Nephron (organoid): ENCODE measurements around the gene RNF181.

Experiments
- H3K27ac Mint-ChIP-seq, 3 experiments: 2 replicates each; pipeline ENCODE4 v1.8.0; 2020; ENCODE audit warnings: mixed read lengths in 3 of 3, mild to moderate bottlenecking in 2 of 3, moderate library complexity in 1 of 3
- H3K27me3 Mint-ChIP-seq: 2 replicates; pipeline ENCODE4 v1.8.0; 2021; ENCODE audit warnings: low read depth, mild to moderate bottlenecking, moderate library complexity, mixed read lengths
- H3K36me3 Mint-ChIP-seq: 2 replicates; pipeline ENCODE4 v1.8.0; 2020; ENCODE audit warnings: low read depth, mixed read lengths
- H3K4me1 Mint-ChIP-seq: 2 replicates; pipeline ENCODE4 v1.8.0; 2020; ENCODE audit warnings: mixed read lengths
- H3K4me3 Mint-ChIP-seq, 3 experiments: 2 replicates each; pipeline ENCODE4 v1.8.0; 2020; ENCODE audit warnings: mild to moderate bottlenecking in 3 of 3, mixed read lengths in 3 of 3, moderate library complexity in 2 of 3
- H3K9me3 Mint-ChIP-seq: 2 replicates; pipeline ENCODE4 v1.8.0; 2020; ENCODE audit warnings: mixed read lengths
- CTCF ChIP-seq, 3 experiments: fragments of 200-600 bp; sonication (generic); IDR thresholded peaks; one replicate each; pipeline ENCODE4 v1.5.0; 2021; ENCODE audit warnings: antibody characterized with exemption in 3 of 3; ENCODE audit not compliant: unreplicated experiment in 3 of 3

Gene RNF181

GRCh38 chr2:85642725-85643124 lies 47.2 kb downstream of the RNF181 start:
- H3K4me3 Mint-ChIP-seq: no peak overlapping the region
- no peak for TF ChIP-seq CTCF (IDR thresholded peaks at IDR 0.05; ENCODE audit: unreplicated experiment in 3 of 3)
- no peaks in the 10 kb centered on the region for H3K27me3 Mint-ChIP-seq
- no peaks in the 10 kb centered on the region for H3K9me3 Mint-ChIP-seq
- no peak overlapping the region for H3K27ac Mint-ChIP-seq
- H3K36me3 Mint-ChIP-seq: peaks cover 76% of the 10 kb centered on the region
- H3K4me1 Mint-ChIP-seq: no peaks in the 10 kb centered on the region

- Mint-ChIP-seq H3K4me3 (no peak overlapping the region), H3K36me3 (peaks cover 87% of the 10 kb centered on the region), H3K27me3 (no peaks in the 10 kb centered on the region), H3K4me1 (no peaks in the 10 kb centered on the region), H3K9me3 (no peaks in the 10 kb centered on the region), H3K27ac (no peak overlapping the region)
- no peak for TF ChIP-seq CTCF (IDR thresholded peaks at IDR 0.05; ENCODE audit: unreplicated experiment in 3 of 3)
Observed at GRCh38 chr2:85644909-85645308, 49.4 kb downstream of the RNF181 start.

GRCh38 chr2:85646166-85646565 lies 50.6 kb downstream of the RNF181 start:
- Mint-ChIP-seq H3K9me3 (no peaks in the 10 kb centered on the region), H3K4me3 (no peak overlapping the region), H3K27me3 (no peaks in the 10 kb centered on the region), H3K4me1 (no peaks in the 10 kb centered on the region), H3K36me3 (peaks cover 79% of the 10 kb centered on the region), H3K27ac (no peak overlapping the region)
- no peak for TF ChIP-seq CTCF (IDR thresholded peaks at IDR 0.05; ENCODE audit: unreplicated experiment in 3 of 3)
